ENCODE measurements around the gene FHL2. TPM values are rescaled to one million over a fixed set of nuclear protein-coding genes. Genes with fewer than 3 reads are reported as not detected.
A peak's percentile ranks its signal among the peaks of the same experiment; 100 is the strongest.

FHL2 gene
- polyA plus RNA-seq, 6 donors from 2014 or later, result 0.05 to 0.39 (median 0.24) TPM; not detected in 2

DNA sequence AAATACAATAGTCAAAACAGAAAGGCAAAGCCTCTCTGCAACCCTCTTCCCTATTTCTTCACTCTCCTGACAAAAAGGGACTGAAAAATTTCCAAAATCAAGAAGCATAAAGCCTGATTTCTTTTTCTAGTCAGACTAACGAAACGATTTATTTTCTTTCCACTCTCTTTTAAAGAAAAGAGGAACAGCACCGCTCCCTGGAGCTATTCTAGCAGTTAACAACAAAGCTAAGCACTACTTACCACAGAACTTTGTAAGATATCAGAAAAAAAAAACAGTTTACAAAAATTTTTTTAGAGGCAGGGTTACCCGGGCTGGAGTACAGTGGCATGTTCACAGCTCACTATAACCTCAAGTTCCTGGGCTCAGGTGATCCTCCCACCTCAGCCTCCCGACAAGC is 14.4 kb upstream of the FHL2 start:
- Mint-ChIP-seq H3K4me3 (peak overlapping the region in 1 of 8 donors; percentile 7), H3K36me3 (no peaks in the 10 kb centered on the region), H3K27me3 (peaks cover 7 to 35% (median 32%) of the 10 kb centered on the region in 3 donors), H3K4me1 (peaks cover 9 to 10% (median 10%) of the 10 kb centered on the region in 3 donors), H3K9me3 (no peaks in the 10 kb centered on the region), H3K27ac (no peak overlapping the region)
- DNase-seq, result no peak
- no peak for ATAC-seq (ENCODE audit: low read depth in 2 of 2)

GRCh38 chr2:105412584-105412983 is 13.7 kb upstream of the FHL2 start:
- Mint-ChIP-seq H3K9me3 (no peaks in the 10 kb centered on the region), H3K27ac (peak overlapping the region in 1 of 6 donors; percentile 50), H3K27me3 (peaks cover 7 to 36% (median 32%) of the 10 kb centered on the region in 3 donors), H3K36me3 (no peaks in the 10 kb centered on the region), H3K4me3 (peak overlapping the region in 1 of 8 donors; percentile 66), H3K4me1 (peaks cover 9 to 10% (median 10%) of the 10 kb centered on the region in 3 donors)
- DNase-seq (no peak), ATAC-seq (ENCODE audit: low read depth in 2 of 2) (no peak)

- H3K9me3 Mint-ChIP-seq, result no peaks in the 10 kb centered on the region
These were observed 13.0 kb upstream of the FHL2 start for GRCh38 chr2:105411720-105412407.

GRCh38 chr2:105410554-105410953 is 11.7 kb upstream of the FHL2 start:
- Mint-ChIP-seq H3K4me1 (peaks cover 9 to 10% (median 10%) of the 10 kb centered on the region in 3 donors), H3K36me3 (no peaks in the 10 kb centered on the region), H3K27me3 (peaks cover 22 to 48% (median 39%) of the 10 kb centered on the region in 3 donors), H3K9me3 (no peaks in the 10 kb centered on the region), H3K4me3 (no peak overlapping the region), H3K27ac (no peak overlapping the region)
- DNase-seq (no peak), ATAC-seq (ENCODE audit: low read depth in 2 of 2) (no peak)

More at GRCh38 chr2:105411720-105412407, 13.0 kb upstream of the FHL2 start:
- DNase-seq (no peak), ATAC-seq (ENCODE audit: low read depth in 2 of 2) (no peak)
- Mint-ChIP-seq H3K27ac (no peak overlapping the region), H3K4me3 (peak overlapping the region in 1 of 8 donors; percentile 71), H3K27me3 (peaks cover 9 to 36% (median 32%) of the 10 kb centered on the region in 3 donors), H3K36me3 (no peaks in the 10 kb centered on the region), H3K4me1 (peaks cover 9 to 10% (median 10%) of the 10 kb centered on the region in 3 donors)

GRCh38 chr2:105409717-105410116 is 10.9 kb upstream of the FHL2 start:
- ATAC-seq (ENCODE audit: low read depth in 2 of 2), result no peak
- H3K27ac Mint-ChIP-seq, result peak overlapping the region in 1 of 6 donors; percentile 59

GRCh38 chr2:105407946-105408743 is 9.3 kb upstream of the FHL2 start:
- DNase-seq (no peak), ATAC-seq (ENCODE audit: low read depth in 2 of 2) (no peak)
- no peaks in the 10 kb centered on the region for H3K9me3 Mint-ChIP-seq
- H3K27ac Mint-ChIP-seq, result no peak overlapping the region
- H3K36me3 Mint-ChIP-seq, result no peaks in the 10 kb centered on the region
- peaks cover 35 to 57% (median 39%) of the 10 kb centered on the region in 3 donors for H3K27me3 Mint-ChIP-seq
- H3K4me1 Mint-ChIP-seq, result peaks cover 8 to 10% (median 8%) of the 10 kb centered on the region in 3 donors
- no peak overlapping the region for H3K4me3 Mint-ChIP-seq

More at GRCh38 chr2:105409717-105410116, 10.9 kb upstream of the FHL2 start:
- no peak for DNase-seq
- Mint-ChIP-seq H3K36me3 (no peaks in the 10 kb centered on the region), H3K9me3 (no peaks in the 10 kb centered on the region), H3K4me1 (peaks cover 9 to 10% (median 10%) of the 10 kb centered on the region in 3 donors), H3K27me3 (peaks cover 24 to 44% (median 37%) of the 10 kb centered on the region in 3 donors), H3K4me3 (no peak overlapping the region)

DNA sequence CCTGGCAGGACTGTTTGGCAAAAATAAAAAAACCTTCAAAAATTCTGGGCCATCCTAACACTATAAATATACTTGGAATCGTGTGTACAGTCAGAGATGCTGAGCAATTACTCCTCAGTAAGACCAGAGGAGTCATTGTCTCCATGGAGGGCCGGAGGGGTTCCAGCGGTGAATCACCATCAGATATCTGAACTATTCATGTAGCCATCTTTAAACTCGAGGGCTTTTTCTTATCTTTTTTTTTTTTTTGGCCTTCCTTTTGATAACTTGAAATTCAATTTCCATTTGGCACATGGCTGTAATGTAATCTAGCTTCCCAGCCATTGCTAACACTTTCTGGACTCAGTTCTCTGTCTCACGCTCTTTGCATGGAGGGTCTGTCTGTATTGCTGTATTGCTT is 7.4 kb upstream of the FHL2 start:
- Mint-ChIP-seq H3K4me1 (no peaks in the 10 kb centered on the region), H3K36me3 (no peaks in the 10 kb centered on the region), H3K4me3 (no peak overlapping the region), H3K27me3 (peaks cover 35 to 48% (median 40%) of the 10 kb centered on the region in 3 donors), H3K9me3 (no peaks in the 10 kb centered on the region), H3K27ac (no peak overlapping the region)
- no peak for DNase-seq
- ATAC-seq (ENCODE audit: low read depth in 2 of 2), result no peak

DNA sequence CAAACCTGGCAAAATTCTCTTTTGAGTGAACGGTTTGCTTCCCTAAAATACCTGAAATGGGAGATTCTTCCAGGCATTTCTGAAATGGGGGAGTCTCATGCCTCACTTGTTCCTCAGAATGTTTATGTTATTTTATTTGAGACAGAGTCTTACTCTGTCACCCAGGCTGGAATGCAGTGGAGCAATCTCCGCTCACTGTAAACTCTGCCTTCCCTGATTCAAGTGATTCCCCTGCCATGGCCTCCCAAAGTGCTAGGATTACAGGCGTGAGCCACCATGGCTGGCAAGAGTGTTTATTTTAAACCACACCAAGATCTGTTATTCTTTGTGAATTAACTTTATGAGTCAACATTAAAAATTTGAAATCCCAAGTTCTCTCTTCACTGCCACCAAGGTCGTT is 6.4 kb upstream of the FHL2 start:
- H3K9me3 Mint-ChIP-seq, result no peaks in the 10 kb centered on the region
- peaks cover 36 to 48% (median 42%) of the 10 kb centered on the region in 3 donors for H3K27me3 Mint-ChIP-seq
- H3K36me3 Mint-ChIP-seq, result no peaks in the 10 kb centered on the region
- no peak overlapping the region for H3K27ac Mint-ChIP-seq
- no peak for DNase-seq
- H3K4me1 Mint-ChIP-seq, result no peaks in the 10 kb centered on the region
- no peak overlapping the region for H3K4me3 Mint-ChIP-seq
- no peak for ATAC-seq (ENCODE audit: low read depth in 2 of 2)

DNA sequence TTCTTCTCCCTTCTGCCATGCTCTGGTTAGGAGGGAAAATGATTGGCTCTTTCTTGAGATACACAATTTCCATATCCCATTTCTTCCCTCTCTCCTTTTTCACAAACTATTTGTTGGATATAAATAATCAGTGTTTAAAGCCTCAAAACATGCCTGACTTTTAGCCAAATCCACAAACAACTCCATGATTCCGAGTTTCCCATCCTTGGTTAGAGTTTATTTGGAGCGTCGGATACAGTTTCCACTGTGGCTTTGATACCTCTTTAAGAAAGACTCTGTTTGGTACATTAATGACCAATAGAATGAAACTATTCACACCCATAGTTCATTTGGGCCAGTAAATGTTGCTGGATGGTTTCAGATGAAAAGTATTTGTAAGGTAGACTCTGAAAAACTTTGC is 5.9 kb upstream of the FHL2 start:
- H3K27ac Mint-ChIP-seq, result no peak overlapping the region
- H3K9me3 Mint-ChIP-seq, result no peaks in the 10 kb centered on the region
- H3K4me3 Mint-ChIP-seq, result no peak overlapping the region
- DNase-seq (no peak), ATAC-seq (ENCODE audit: low read depth in 2 of 2) (no peak)
- no peaks in the 10 kb centered on the region for H3K36me3 Mint-ChIP-seq
- H3K27me3 Mint-ChIP-seq, result peaks cover 41 to 50% (median 48%) of the 10 kb centered on the region in 3 donors
- peaks cover 0 to 2% (median 0%) of the 10 kb centered on the region in 3 donors for H3K4me1 Mint-ChIP-seq

GRCh38 chr2:105403783-105404698 is 5.2 kb upstream of the FHL2 start:
- Mint-ChIP-seq H3K27ac (no peak overlapping the region), H3K4me1 (peaks cover 0 to 3% (median 0%) of the 10 kb centered on the region in 3 donors), H3K36me3 (no peaks in the 10 kb centered on the region), H3K4me3 (peak overlapping the region in 1 of 8 donors; percentile 31), H3K9me3 (no peaks in the 10 kb centered on the region), H3K27me3 (peaks cover 48 to 53% (median 52%) of the 10 kb centered on the region in 3 donors)
- DNase-seq (no peak), ATAC-seq (ENCODE audit: low read depth in 2 of 2) (no peak)

DNA sequence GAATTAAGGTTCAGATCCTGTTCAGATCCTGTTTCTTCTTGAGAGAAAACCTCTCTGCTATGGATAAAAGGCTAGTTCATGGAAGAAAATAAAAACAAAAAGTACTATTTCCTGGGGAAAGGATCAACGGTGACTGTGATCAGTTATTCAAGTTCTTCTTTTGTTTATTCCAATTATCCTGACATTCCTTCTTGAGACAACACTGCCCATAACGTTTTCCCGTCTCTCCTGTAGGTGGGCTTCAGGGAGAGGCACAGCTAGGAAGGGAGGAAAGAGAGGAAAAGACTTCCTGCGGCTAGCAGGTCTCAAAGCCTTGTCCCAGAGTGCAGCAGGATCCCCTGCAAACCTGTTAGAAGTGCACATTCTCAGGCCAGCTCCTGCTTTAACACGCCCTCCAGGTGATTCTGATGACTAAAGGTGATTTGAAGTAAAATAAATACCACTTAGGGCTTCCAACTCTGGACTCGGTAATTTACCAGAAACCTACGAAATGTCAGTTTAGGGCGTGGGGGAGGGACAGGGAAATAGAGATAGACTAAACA is 4.5 kb upstream of the FHL2 start:
- ATAC-seq (ENCODE audit: low read depth in 2 of 2), result no peak
- Mint-ChIP-seq H3K9me3 (no peaks in the 10 kb centered on the region), H3K27me3 (peaks cover 45 to 56% (median 45%) of the 10 kb centered on the region in 3 donors), H3K27ac (no peak overlapping the region), H3K4me3 (no peak overlapping the region), H3K36me3 (no peaks in the 10 kb centered on the region), H3K4me1 (peaks cover 3 to 6% (median 4%) of the 10 kb centered on the region in 3 donors)
- no peak for DNase-seq

GRCh38 chr2:105402809-105403208 is 4.0 kb upstream of the FHL2 start:
- no peak for ATAC-seq (ENCODE audit: low read depth in 2 of 2)
- H3K36me3 Mint-ChIP-seq, result no peaks in the 10 kb centered on the region
- DNase-seq, result no peak
- H3K9me3 Mint-ChIP-seq, result no peaks in the 10 kb centered on the region
- H3K27me3 Mint-ChIP-seq, result peaks cover 42 to 60% (median 45%) of the 10 kb centered on the region in 3 donors
- no peak overlapping the region for H3K27ac Mint-ChIP-seq
- H3K4me1 Mint-ChIP-seq, result peaks cover 4 to 8% (median 7%) of the 10 kb centered on the region in 3 donors
- H3K4me3 Mint-ChIP-seq, result no peak overlapping the region

DNA sequence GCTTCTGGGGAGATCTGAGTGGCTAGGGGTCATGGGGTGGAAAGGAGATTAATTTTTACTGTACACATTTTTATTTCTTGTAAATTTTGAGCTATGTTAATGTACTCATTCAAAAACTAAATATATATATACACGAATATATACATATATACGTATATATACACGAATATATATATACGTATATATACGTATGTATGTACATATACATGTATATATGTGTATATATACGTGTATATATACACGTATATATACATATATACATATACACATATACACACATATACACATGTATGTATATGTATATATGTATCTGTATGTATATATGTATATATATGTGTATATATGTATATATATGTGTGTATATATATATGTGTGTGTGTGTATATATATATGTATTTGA is 3.0 kb upstream of the FHL2 start:
- H3K27ac Mint-ChIP-seq, result no peak overlapping the region
- H3K27me3 Mint-ChIP-seq, result peaks cover 42 to 58% (median 54%) of the 10 kb centered on the region in 3 donors
- no peak overlapping the region for H3K4me3 Mint-ChIP-seq
- H3K4me1 Mint-ChIP-seq, result peaks cover 4 to 8% (median 7%) of the 10 kb centered on the region in 3 donors
- no peak for ATAC-seq (ENCODE audit: low read depth in 2 of 2)
- DNase-seq, result no peak
- H3K9me3 Mint-ChIP-seq, result no peaks in the 10 kb centered on the region
- no peaks in the 10 kb centered on the region for H3K36me3 Mint-ChIP-seq

Data from naive B cell (primary cell).